OCI-LY3 (cell line): ENCODE data around the gene PTPRD.

Source experiments
- H2AFZ ChIP-seq: fragments of 200-600, 300-600 bp; shearing (Covaris generic); 2 replicates; pipeline ENCODE4 v1.6.0; 2014; ENCODE audit warnings: antibody characterized with exemption, low read depth, low read length
- H3K27ac ChIP-seq: fragments of 200-600, 300-600 bp; sonication (generic); 2 replicates; pipeline ENCODE4 v1.5.1; 2014; ENCODE audit warnings: mild to moderate bottlenecking, low read length, moderate library complexity, mixed read lengths
- H3K27me3 ChIP-seq: fragments of 200-600, 300-600 bp; sonication (generic); 2 replicates; pipeline ENCODE4 v1.6.1; 2014; ENCODE audit warnings: low read depth, low read length, mixed read lengths
- H3K36me3 ChIP-seq: fragments of 200-600, 300-600 bp; sonication (generic); replicated peaks from 2 replicates; pipeline ENCODE3; 2014; ENCODE audit warnings: low read depth, low read length, mixed read lengths
- H3K4me1 ChIP-seq: fragments of 300-600, 200-600 bp; sonication (generic); 2 replicates; pipeline ENCODE4 v1.6.1; 2014; ENCODE audit warnings: low read length, mixed read lengths
- H3K4me2 ChIP-seq: fragments of 200-600, 300-600 bp; sonication (generic); 2 replicates; pipeline ENCODE4 v1.6.1; 2014; ENCODE audit warnings: low read length, mixed read lengths
- H3K4me3 ChIP-seq: fragments of 300-600, 200-600 bp; sonication (generic); 2 replicates; pipeline ENCODE4 v1.5.1; 2014; ENCODE audit warnings: antibody characterized with exemption, mild to moderate bottlenecking, low read length, moderate library complexity
- H3K79me2 ChIP-seq: fragments of 300-600, 200-600 bp; shearing (Covaris generic); 2 replicates; pipeline ENCODE4 v1.6.1; 2014; ENCODE audit warnings: mild to moderate bottlenecking, low read length, mixed read lengths
- H3K9ac ChIP-seq: fragments of 300-600, 200-600 bp; shearing (Covaris generic); 2 replicates; pipeline ENCODE4 v1.6.0; 2014; ENCODE audit warnings: mild to moderate bottlenecking, low read length, moderate library complexity
- H3K9me3 ChIP-seq: fragments of 200-600, 300-600 bp; shearing (Covaris generic); 2 replicates; pipeline ENCODE4 v1.6.1; 2014; ENCODE audit warnings: low read length, mixed read lengths; ENCODE audit not compliant: insufficient read depth
- H4K20me1 ChIP-seq: fragments of 200-600, 300-600 bp; sonication (generic); 2 replicates; pipeline ENCODE4 v1.6.1; 2016; ENCODE audit warnings: low read length, mixed read lengths; ENCODE audit not compliant: insufficient read depth
- EZH2phosphoT487 ChIP-seq: fragments of 200-600 bp; shearing (Covaris generic); IDR thresholded peaks from 2 replicates; pipeline ENCODE4 v1.6.1; 2018; ENCODE audit warnings: antibody characterized with exemption, mixed run types, low read depth
- TF ChIP-seq, protein P1 (sequence below): fragments of 200-600, 300-600 bp; sonication (generic); IDR thresholded peaks from 2 replicates; pipeline ENCODE4 v1.5.1; 2014; ENCODE audit warnings: antibody characterized with exemption, low read length, low read depth

The PTPRD gene

DNA sequence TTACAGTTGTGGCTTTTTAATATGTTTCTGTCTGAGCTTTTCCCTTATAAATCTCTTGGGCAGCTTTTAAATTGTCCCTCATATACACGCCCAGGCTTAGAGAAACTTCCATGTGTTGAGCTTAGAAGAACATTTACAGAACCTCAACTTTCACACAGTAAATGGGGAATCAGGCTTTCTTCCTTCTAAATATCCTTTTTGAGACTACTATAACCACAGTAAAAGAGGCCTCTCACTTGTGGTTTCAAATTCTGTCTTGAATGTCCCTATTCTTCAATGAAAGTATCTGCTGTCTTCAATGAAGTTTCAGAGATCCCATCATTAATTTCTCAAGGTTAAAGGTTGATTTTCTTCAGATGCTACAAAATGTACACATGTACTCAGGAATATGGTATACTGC is 2224.7 kb downstream of the PTPRD start:
- no peak overlapping the region for H3K27ac ChIP-seq
- no peaks in the 10 kb centered on the region for H3K9me3 ChIP-seq
- no peaks in the 10 kb centered on the region for H4K20me1 ChIP-seq
- H3K4me3 ChIP-seq, result no peak overlapping the region
- H3K27me3 ChIP-seq, result no peaks in the 10 kb centered on the region
- H2AFZ ChIP-seq, result no peak overlapping the region
- H3K79me2 ChIP-seq, result no peaks in the 10 kb centered on the region
- H3K4me1 ChIP-seq, result no peaks in the 10 kb centered on the region
- no peak overlapping the region for H3K4me2 ChIP-seq
- no peak overlapping the region for H3K9ac ChIP-seq
- H3K36me3 ChIP-seq, result no peaks in the 10 kb centered on the region
- no peak for TF ChIP-seq EZH2phosphoT487
- TF ChIP-seq, protein P1, sequence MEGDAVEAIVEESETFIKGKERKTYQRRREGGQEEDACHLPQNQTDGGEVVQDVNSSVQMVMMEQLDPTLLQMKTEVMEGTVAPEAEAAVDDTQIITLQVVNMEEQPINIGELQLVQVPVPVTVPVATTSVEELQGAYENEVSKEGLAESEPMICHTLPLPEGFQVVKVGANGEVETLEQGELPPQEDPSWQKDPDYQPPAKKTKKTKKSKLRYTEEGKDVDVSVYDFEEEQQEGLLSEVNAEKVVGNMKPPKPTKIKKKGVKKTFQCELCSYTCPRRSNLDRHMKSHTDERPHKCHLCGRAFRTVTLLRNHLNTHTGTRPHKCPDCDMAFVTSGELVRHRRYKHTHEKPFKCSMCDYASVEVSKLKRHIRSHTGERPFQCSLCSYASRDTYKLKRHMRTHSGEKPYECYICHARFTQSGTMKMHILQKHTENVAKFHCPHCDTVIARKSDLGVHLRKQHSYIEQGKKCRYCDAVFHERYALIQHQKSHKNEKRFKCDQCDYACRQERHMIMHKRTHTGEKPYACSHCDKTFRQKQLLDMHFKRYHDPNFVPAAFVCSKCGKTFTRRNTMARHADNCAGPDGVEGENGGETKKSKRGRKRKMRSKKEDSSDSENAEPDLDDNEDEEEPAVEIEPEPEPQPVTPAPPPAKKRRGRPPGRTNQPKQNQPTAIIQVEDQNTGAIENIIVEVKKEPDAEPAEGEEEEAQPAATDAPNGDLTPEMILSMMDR, result no peak

DNA sequence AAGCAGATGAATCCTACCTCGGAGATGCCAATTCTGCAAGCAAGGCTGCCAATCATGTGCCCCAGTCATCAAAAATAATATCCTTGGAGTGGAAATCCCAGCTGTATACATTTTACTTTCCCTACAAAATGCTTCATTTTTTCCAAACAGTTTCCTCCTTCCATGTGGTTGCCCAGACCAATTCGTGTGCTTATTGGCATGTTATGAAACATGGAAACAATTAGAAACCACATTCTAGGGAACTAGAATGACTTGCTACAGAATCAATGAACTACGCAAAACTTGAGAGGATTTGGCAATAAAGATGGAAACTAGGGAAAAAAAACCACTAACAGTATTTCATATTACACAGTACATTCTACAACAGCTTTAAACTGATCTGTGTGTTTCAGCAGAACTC is 2228.7 kb downstream of the PTPRD start:
- Histone ChIP-seq H3K27ac (no peak overlapping the region), H2AFZ (no peak overlapping the region), H3K36me3 (no peaks in the 10 kb centered on the region), H3K79me2 (no peaks in the 10 kb centered on the region), H3K9ac (no peak overlapping the region), H3K4me1 (no peaks in the 10 kb centered on the region), H3K4me2 (no peak overlapping the region), H3K4me3 (no peak overlapping the region), H3K9me3 (no peaks in the 10 kb centered on the region), H3K27me3 (no peaks in the 10 kb centered on the region), H4K20me1 (no peaks in the 10 kb centered on the region)
- TF ChIP-seq EZH2phosphoT487, result no peak

DNA sequence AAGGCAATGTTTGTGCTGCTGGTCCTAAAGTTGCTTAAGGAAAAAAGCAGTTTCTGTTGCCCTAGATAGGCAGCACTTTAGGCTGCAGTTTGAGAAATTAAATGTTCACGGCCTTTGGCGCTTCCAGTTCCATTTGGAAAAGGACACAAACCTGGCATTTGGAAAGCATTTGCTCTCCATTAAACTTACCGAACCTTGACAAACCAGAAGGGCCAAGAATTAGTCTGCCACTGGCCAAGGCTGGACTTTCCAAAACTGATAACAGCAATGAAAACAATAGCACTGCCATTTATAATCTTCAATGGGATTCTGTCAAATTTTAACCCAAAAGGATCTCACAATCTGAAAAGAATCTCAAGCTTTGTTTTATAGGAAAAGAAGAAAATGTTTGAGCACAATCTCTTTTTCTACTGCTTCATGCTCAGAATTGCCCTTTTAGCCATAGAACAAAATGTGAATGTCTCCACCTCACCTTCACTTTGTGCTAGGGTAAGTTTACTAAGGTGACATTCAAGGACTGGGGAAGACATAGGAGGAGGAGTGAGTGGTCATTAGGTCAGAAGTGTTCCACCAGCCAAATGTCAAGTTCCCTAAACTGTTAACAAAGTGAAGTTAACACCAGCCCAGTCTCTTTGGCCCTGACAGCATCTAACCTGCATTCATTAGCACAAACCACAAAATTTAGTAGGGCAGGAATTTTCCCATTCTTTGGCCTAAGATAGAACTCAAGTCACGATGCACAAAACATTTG is 2229.8 kb downstream of the PTPRD start:
- Histone ChIP-seq H3K4me2 (no peak overlapping the region), H3K9ac (no peak overlapping the region), H3K27me3 (no peaks in the 10 kb centered on the region), H3K79me2 (no peaks in the 10 kb centered on the region), H4K20me1 (no peaks in the 10 kb centered on the region), H3K36me3 (no peaks in the 10 kb centered on the region), H2AFZ (no peak overlapping the region), H3K9me3 (no peaks in the 10 kb centered on the region), H3K27ac (no peak overlapping the region), H3K4me1 (no peaks in the 10 kb centered on the region), H3K4me3 (no peak overlapping the region)
- no peak for TF ChIP-seq EZH2phosphoT487
- TF ChIP-seq, protein P1, result no peak

DNA sequence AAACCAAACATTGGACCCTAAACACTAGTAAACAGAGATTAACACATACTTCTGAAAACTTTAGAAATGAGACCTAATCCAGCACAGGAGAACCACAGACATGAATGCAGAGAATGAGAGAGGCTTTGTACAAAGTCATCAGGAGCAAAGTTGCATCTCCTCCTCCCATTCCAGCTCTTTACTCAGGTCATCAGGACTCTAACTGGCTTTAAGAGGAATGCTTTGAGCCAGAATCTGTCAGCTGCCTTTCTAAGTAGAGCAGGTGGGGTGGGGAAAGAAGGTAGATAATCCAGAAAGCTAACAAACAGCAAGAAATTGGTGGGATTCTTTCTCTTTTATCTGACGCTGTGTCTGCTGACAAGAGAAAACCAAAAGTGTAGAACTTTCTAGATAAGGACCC is 2230.5 kb downstream of the PTPRD start:
- Histone ChIP-seq H3K4me1 (no peaks in the 10 kb centered on the region), H4K20me1 (no peaks in the 10 kb centered on the region), H3K36me3 (no peaks in the 10 kb centered on the region), H3K9me3 (no peaks in the 10 kb centered on the region), H3K27me3 (no peaks in the 10 kb centered on the region), H3K27ac (no peak overlapping the region), H3K9ac (no peak overlapping the region), H2AFZ (no peak overlapping the region), H3K4me2 (no peak overlapping the region), H3K79me2 (no peaks in the 10 kb centered on the region), H3K4me3 (no peak overlapping the region)
- no peak for TF ChIP-seq EZH2phosphoT487
- TF ChIP-seq, protein P1, result no peak
